A549 (cell line): ENCODE data around the gene CDIP1.

ENCODE experiments used
- CTCF ChIP-seq: fragments of >200 bp; sonication (Bioruptor Twin); formaldehyde crosslinking; IDR thresholded peaks from 3 replicates; pipeline ENCODE4 v1.5.1; 2016
- POLR2A ChIP-seq: IDR thresholded peaks from 2 replicates; pipeline ENCODE4 v1.6.1; 2012; ENCODE audit warnings: mild to moderate bottlenecking, low read length

- no peak for TF ChIP-seq POLR2A
- TF ChIP-seq CTCF, result no peak
Observed at GRCh38 chr16:4477966-4478365, 60.6 kb downstream of the CDIP1 start.
